K562 treated with DMSO at 1 percent for 4 hours (cell line): Measurements from ENCODE around the gene HCAR1. TPM values are rescaled to one million over a fixed set of nuclear protein-coding genes. Genes with fewer than 3 reads are reported as not detected.

ENCODE experiments used
- total RNA-seq: library from RNA; unstranded; fragments of 300-600 nt; gene quantifications from 2 replicates; pipeline ENCODE4 v1.2.3, GENCODE V29; 2022; ENCODE audit not compliant: insufficient read depth

Gene HCAR1
- not detected in 2 replicates for total RNA-seq

DNA sequence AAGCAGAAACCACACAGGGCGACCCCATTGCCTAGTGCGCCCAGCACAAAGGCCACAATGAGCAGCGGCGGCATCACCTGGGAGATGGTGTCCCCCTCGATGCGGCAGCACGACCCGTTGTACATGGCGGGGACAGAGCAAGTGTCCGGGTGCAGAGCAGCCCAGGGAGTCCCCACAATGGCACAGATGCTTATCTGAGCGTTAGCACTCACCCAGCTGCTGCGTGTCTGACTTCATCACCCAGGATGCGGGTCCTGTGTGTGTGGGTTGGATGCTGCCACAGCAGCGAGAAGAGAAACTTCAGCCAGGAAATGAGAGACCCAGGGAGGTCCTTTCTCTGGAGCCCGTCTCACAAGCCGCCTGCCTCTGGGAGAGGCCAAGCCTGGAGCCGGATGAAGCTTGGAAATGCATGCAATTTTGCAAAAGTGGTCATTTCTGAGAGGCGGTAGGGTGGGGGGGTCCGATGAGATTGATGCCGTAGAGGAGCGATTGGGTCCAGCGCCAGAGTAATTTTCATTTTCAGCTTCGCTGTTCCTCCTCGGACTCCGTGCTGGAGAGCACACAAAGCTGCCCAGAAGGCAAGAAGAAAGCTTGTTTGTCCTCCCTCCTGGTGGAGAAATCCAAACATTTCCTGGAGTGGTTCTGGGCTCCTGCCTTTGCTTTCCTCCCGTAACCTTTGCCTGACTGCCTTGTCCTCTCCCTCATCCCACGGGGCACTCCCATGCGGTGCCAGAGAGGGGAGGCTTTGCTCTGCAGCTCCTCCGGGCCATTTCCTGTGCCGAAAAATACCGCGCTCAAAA, at the start of gene HCAR1:
TSS of gene HCAR1 (minus strand) at position 630 of the 800 bp plus-strand sequence. CDS start at position 125, 505 bp downstream.

DNA sequence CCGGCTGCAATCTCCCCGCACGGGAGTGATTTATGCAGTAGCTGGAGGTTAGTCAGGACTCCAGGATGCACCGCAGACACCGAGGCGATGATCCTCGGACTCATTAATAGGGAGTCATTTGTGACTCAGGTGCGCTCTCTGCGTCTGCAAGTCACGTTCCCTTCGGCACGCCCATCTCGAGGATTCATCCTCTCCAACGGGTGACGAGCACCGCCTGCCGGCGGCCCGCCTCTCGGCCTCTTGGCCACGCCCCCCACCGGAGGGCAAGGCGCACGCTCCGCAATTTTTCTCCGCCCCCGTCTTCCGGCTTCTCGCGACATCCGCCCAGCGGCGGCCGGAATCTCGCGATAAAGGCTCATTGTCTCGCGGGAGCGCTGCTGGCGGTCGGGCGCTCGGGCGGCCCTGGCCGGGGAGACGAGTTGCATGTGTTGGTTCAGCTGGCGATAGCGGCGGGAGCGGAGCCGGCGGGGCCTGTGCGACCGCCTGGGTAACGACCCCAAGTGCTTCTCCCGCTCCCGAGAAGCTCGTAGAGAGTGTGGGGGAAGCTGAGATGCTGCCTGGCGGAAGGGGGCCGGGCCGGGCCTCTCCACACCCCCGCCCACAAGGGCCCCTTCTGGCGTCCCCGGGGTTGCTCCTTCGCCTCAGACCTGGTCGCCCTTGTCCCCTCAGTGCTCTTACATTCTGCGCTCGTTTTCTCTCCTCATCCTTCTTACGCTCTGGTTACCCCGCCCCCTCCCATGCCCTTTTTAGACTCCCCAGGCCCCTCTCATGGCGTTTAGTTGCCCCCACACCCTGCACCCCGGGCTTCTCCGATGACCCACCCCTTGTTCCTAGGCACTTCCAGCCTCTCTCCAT, 22.0 kb upstream of the HCAR1 start, which contains the start of gene DENR:
TSS of gene DENR (plus strand) at position 361 of the 855 bp plus-strand sequence. CDS start 878 bp downstream, outside the sequence.

DNA sequence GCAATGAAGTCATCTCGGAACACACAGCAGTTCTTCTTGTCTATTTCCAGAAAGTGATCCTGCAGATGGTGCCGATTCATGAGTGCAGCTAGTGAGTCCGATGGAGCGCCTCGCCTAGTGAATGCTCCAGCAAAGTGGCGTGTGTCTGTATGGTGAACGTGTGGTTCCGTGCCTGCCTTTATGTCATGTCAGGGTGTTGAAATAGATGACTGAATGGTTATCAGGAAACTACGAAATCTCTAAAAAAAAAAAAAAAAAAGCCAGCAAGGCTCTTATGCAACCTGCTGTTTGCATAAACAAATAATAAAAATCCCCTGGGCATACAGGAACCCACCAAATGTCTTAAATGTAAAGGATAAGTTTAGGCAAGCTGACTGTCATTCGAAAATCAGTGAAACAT, 14.0 kb downstream of the HCAR1 start, which contains the start of gene HCAR3:
TSS of gene HCAR3 (minus strand) at position 154 of the 400 bp plus-strand sequence. CDS start at position 80, 74 bp downstream.

DNA sequence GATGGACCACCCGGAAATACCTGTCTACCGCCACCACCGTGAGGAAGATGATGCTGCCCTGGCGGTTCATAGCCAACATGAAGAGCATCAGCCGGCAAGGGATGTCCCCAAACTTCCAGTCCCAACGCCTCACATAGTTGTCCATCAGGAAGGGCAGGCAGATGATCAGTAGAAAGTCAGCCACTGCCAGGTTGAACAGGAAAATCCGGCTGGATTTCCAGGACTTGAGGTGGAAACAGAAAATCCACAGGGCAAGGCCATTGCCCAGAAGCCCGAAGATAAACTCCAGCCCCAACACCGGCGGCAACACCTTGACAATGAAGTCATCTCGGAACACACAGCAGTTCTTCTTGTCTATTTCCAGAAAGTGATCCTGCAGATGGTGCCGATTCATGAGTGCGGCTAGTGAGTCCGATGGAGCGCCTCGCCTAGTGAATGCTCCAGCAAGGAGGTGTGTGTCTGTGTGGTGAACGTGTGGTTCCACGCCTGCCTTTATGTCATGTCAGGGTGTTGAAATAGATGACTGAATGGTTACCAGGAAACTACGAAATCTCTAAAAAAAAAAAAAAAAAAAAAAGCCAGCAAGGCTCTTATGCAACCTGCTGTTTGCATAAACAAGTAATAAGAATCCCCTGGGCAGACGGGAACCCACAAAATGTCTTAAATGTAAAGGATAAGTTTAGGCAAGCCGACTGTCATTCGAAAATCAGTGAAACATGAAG, 27.6 kb downstream of the HCAR1 start, which contains the start of gene HCAR2:
TSS of gene HCAR2 (minus strand) at position 468 of the 722 bp plus-strand sequence. CDS start at position 394, 74 bp downstream.

Other genes starting within 250 kb of the HCAR1 start
- gene ZCCHC8, start 229.9 kb downstream of the HCAR1 start, total RNA-seq, result 33.1 and 34.1 TPM in 2 replicates
- 31.7 and 53.4 TPM in 2 replicates for gene RSRC2, start 203.9 kb downstream of the HCAR1 start, total RNA-seq
- gene KNTC1, start 203.6 kb downstream of the HCAR1 start, total RNA-seq, result 42.3 and 50.8 TPM in 2 replicates
- gene HCAR2, start 27.5 kb downstream of the HCAR1 start, total RNA-seq, result not detected in 2 replicates
- not detected in 2 replicates for gene HCAR3, start 14.0 kb downstream of the HCAR1 start, total RNA-seq
- gene DENR, start 22.0 kb upstream of the HCAR1 start, total RNA-seq, result 24.8 and 31.2 TPM in 2 replicates
- 1.6 and 2.3 TPM in 2 replicates for gene CCDC62, start 43.7 kb upstream of the HCAR1 start, total RNA-seq
- gene HIP1R, start 104.6 kb upstream of the HCAR1 start, total RNA-seq, result 18.7 and 23.2 TPM in 2 replicates
- 21.4 and 27.2 TPM in 2 replicates for gene VPS37B, start 165.3 kb upstream of the HCAR1 start, total RNA-seq
- 8.5 and 9.8 TPM in 2 replicates for gene ABCB9, start 235.6 kb upstream of the HCAR1 start, total RNA-seq
- gene OGFOD2, start 244.4 kb upstream of the HCAR1 start, total RNA-seq, result 47.2 and 57.6 TPM in 2 replicates
- 212 and 315 TPM in 2 replicates for gene ARL6IP4, start 249.8 kb upstream of the HCAR1 start, total RNA-seq